ENCODE measurements around the gene GLCE. TPM values are rescaled to one million over a fixed set of nuclear protein-coding genes. Genes with fewer than 3 reads are reported as not detected.
A peak's percentile ranks its signal among the peaks of the same experiment; 100 is the strongest.
"Not testable (repeated sequence)": the region's sequence is repeated elsewhere in the genome, so short reads cannot be mapped to it uniquely, and the experiment has no call there.

Gene GLCE
- total RNA-seq, 1 experiment from 2014 or later: 30.7 TPM

- DNase-seq (ENCODE audit: low read depth): no peak
These were observed 24.9 kb upstream of the GLCE start for GRCh38 chr15:69135499-69135898.

- no peak for DNase-seq (ENCODE audit: low read depth)
These were observed 21.5 kb upstream of the GLCE start for GRCh38 chr15:69138963-69139362.

GRCh38 chr15:69140306-69140705, 20.1 kb upstream of the GLCE start:
- no peak for DNase-seq (ENCODE audit: low read depth)

DNA sequence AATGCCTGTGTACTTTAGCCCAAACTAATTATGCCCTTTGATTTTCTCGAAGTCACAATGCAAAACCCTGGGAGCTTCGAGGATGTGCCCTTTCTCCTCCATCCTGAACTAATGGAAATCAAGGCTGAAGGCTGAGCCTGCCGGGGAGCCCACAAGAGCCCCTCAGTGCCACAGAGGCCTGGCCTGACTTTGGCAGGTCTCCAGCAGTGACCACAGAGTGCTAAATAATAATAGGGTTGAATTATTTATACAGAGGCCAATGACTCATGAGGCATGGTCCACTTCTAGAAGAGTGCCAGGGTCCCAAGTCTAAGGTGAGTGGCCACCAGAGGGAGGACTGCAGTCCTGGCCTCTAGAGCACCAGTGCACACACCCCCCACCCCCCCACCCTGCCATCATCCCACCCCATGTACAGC, 19.1 kb upstream of the GLCE start:
- no peak for DNase-seq (ENCODE audit: low read depth)

DNA sequence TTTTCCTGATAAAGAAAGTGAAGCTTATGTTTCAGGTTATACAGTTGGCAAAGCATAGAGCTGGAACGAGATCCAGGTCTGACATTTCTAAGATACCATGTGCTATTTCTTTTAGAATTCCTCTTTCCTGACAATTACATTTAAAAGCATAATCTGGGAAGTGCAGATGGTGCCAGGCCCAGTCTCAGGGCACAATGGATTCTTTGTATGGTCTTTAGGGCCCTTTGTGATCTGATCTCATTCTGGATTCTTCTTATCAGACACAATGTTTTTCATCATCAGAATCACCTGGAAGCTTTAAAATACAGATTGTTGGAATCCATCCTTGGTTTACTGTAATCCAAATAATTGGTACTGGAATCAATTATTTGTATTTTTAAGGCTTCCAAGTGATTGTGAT, 18.6 kb upstream of the GLCE start:
- DNase-seq (ENCODE audit: low read depth): no peak

DNA sequence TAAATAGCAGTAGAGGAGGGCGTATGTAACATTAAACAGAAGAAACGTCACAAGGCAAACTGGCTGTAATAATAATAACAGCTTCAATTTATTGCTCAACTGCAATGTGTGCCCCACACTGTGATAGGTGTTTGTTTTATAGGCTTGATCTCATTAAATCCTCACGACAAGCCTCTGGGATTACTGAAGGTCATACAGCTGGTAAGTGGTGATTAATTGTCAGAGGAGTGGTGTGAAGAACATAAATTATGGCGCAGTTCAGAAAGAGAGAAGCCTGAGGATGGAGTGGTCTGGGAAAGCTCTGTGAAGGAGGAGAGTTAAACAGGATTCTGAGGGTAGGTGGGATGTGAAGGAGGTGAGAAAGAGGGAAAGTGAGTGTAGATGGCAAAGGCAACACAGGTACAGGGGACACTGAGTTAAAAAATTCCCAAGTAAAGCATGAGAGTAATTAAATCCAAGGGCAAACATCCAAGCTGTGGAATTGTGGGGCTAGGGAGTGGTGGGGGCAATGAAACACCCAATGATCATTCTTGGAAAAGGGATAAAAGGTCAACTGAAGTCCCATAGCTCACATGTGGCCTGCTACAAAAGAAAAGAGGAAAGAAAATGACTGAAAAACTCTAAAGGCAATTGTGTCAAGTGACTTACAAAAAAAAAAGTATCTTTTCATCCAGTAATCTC, 16.5 kb upstream of the GLCE start:
- no peak for DNase-seq (ENCODE audit: low read depth)

- no peak for DNase-seq (ENCODE audit: low read depth)
These were observed 15.9 kb upstream of the GLCE start for GRCh38 chr15:69144530-69144929.

- no peak for DNase-seq (ENCODE audit: low read depth)
These were observed 15.2 kb upstream of the GLCE start for GRCh38 chr15:69145149-69145693.

- DNase-seq (ENCODE audit: low read depth): no peak
These were observed 14.5 kb upstream of the GLCE start for GRCh38 chr15:69145694-69146492.

- DNase-seq (ENCODE audit: low read depth): no peak
These were observed 13.6 kb upstream of the GLCE start for GRCh38 chr15:69146724-69147435.

GRCh38 chr15:69148465-69148864, 12.0 kb upstream of the GLCE start:
- no peak for DNase-seq (ENCODE audit: low read depth)

DNA sequence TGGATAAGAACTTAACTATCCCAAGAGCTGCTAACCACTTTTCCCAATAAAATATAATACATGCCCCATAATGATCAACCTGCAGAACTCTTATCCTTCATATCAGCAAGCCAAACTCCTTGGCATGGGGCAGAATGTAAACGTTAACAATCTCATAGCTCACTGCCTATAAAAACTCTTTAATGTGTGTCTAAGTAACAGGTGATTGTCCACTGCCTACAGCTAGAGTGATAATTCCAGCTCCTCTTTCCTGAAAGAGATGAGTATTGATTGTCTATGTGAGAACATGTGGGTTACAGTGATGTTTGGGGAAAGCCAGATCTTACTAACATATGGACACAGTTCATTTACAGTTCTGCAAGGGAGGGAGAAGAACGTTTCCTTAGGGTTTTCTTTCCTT, 11.3 kb upstream of the GLCE start:
- DNase-seq (ENCODE audit: low read depth): no peak

GRCh38 chr15:69149803-69150202, 10.6 kb upstream of the GLCE start:
- DNase-seq (ENCODE audit: low read depth): no peak

GRCh38 chr15:69150336-69150735, 10.1 kb upstream of the GLCE start:
- DNase-seq (ENCODE audit: low read depth): no peak

GRCh38 chr15:69150841-69151240, 9.6 kb upstream of the GLCE start:
- no peak for DNase-seq (ENCODE audit: low read depth)

- no peak for DNase-seq (ENCODE audit: low read depth)
These were observed 7.4 kb upstream of the GLCE start for GRCh38 chr15:69153046-69153445.

GRCh38 chr15:69153587-69153986, 6.8 kb upstream of the GLCE start:
- not testable (repeated sequence) for DNase-seq (ENCODE audit: low read depth)

GRCh38 chr15:69154078-69154477, 6.4 kb upstream of the GLCE start:
- DNase-seq (ENCODE audit: low read depth): no peak

DNA sequence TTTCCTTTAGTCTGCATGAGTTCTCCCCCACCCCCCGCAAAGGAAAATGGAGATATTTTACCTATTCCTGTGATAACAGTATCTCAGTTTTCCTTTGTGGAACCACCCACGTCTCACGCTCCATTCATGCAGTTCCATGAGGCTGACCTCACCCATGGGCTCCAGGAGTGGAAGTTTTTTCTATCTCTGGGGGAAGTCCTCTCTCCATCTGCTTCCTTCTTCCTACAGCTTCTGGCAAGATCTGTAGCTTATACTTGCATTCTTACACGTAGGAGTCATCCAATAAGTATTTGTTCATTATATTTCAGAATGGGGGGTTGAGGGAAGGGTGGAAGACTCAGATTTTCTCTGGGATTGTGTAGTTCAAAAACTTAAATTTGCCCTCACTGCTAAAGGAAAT, 5.8 kb upstream of the GLCE start:
- peak; percentile 34 for DNase-seq (ENCODE audit: low read depth)

DNA sequence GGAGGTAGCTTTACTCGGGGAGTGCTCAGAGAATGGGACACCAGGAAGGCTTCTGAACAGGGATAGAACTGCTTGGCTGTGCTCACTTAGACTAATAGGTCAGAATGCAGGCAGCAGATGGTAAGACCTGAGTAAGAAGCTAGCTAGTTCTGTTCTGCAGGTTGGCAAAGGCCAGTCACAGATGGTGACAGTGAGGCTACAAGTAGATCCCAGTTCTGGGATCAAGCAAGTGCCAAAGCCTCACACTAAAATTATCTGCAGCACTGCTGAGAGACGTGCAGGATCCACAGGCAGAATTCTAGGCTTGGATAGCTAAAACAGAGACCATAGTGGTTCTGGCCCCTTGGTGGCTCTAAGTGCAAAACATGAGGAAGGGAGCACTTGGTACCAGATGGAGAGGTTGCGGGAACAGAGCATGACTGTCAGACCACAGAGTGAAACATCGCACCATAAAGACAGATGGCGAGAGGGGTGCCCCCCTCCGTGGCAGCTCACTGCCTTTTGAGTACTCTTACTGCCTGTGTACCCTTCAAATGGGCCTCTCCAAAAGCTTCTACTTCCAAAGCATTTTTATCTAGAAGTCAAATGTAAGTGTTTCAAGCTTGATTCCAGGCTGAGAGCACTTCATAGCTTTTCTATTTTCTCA, 3.6 kb upstream of the GLCE start:
- peak; percentile 21 for DNase-seq (ENCODE audit: low read depth)

GRCh38 chr15:69158201-69158842, 2.1 kb upstream of the GLCE start:
- DNase-seq (ENCODE audit: low read depth): no peak

Measured in LHCN-M2 (cell line).